ENCODE results near the gene TMEM109.

- TF ChIP-seq CTCF (IDR thresholded peaks at IDR 0.05), result no peak
- TF ChIP-seq EP300 (IDR thresholded peaks at IDR 0.05; ENCODE audit: low read depth), result no peak
Observed at GRCh38 chr11:60870276-60870675, 43.7 kb upstream of the TMEM109 start.
